GM23248 (cell line): ENCODE measurements around the gene UBE2D1. TPM values are rescaled to one million over a fixed set of nuclear protein-coding genes. Genes with fewer than 3 reads are reported as not detected.

ENCODE experiments used
- DNase-seq: peaks from one replicate; pipeline ENCODE4 v3.0.0-alpha.2; 2015
- H2AFZ ChIP-seq: fragments of 200-600 bp; sonication (generic); 2 replicates; pipeline ENCODE4 v1.6.1; 2016; ENCODE audit warnings: antibody characterized with exemption
- H3F3A ChIP-seq: fragments of 200-600 bp; sonication (generic); 2 replicates; pipeline ENCODE4 v1.6.1; 2016; ENCODE audit warnings: mild to moderate bottlenecking, antibody characterized with exemption, mixed run types; ENCODE audit not compliant: insufficient read depth
- H3K27ac ChIP-seq: fragments of 200-600 bp; sonication (generic); 2 replicates; pipeline ENCODE4 v1.5.1; 2016; ENCODE audit warnings: mild to moderate bottlenecking
- H3K27me3 ChIP-seq: fragments of 200-600 bp; sonication (generic); replicated peaks from 2 replicates; pipeline ENCODE4 v1.6.1; 2016; ENCODE audit warnings: mild to moderate bottlenecking; ENCODE audit not compliant: insufficient read depth
- H3K36me3 ChIP-seq: fragments of 200-600 bp; sonication (generic); 2 replicates; pipeline ENCODE4 v1.6.1; 2016; ENCODE audit warnings: low read depth, mild to moderate bottlenecking
- H3K4me1 ChIP-seq: fragments of 200-600 bp; sonication (generic); 2 replicates; pipeline ENCODE4 v1.6.1; 2016; ENCODE audit warnings: mild to moderate bottlenecking; ENCODE audit not compliant: insufficient read depth
- H3K4me2 ChIP-seq: fragments of 200-600 bp; sonication (generic); one replicate; pipeline ENCODE4 v1.6.1; 2016; ENCODE audit warnings: mild to moderate bottlenecking; ENCODE audit not compliant: unreplicated experiment
- H3K4me3 ChIP-seq: fragments of 200-600 bp; sonication (generic); 2 replicates; pipeline ENCODE4 v1.5.1; 2016; ENCODE audit warnings: mild to moderate bottlenecking
- H3K79me2 ChIP-seq: fragments of 200-600 bp; sonication (generic); 2 replicates; pipeline ENCODE4 v1.6.1; 2016; ENCODE audit warnings: mild to moderate bottlenecking; ENCODE audit not compliant: insufficient read depth
- H3K9ac ChIP-seq: fragments of 200-600 bp; sonication (generic); 2 replicates; pipeline ENCODE4 v1.6.1; 2016; ENCODE audit warnings: mild to moderate bottlenecking
- H3K9me2 ChIP-seq: fragments of 200-600 bp; sonication (generic); 2 replicates; pipeline ENCODE4 v1.6.1; 2016; ENCODE audit warnings: mixed run types, mild to moderate bottlenecking, moderate library complexity; ENCODE audit not compliant: insufficient read depth
- H3K9me3 ChIP-seq: fragments of 200-600 bp; sonication (generic); one replicate; pipeline ENCODE4 v1.6.1; 2017; ENCODE audit warnings: low read depth
- H4K20me1 ChIP-seq: fragments of 200-600 bp; sonication (generic); 2 replicates; pipeline ENCODE4 v1.6.0; 2016; ENCODE audit not compliant: insufficient read depth
- EZH2 ChIP-seq: fragments of 200-600 bp; sonication (generic); IDR thresholded peaks from 2 replicates; pipeline ENCODE4 v1.6.1; 2018; ENCODE audit warnings: antibody characterized with exemption, mild to moderate bottlenecking; ENCODE audit not compliant: insufficient read depth, poor library complexity, severe bottlenecking
- EZH2phosphoT487 ChIP-seq: fragments of 200-600 bp; sonication (generic); IDR thresholded peaks from 2 replicates; pipeline ENCODE4 v1.6.1; 2018; ENCODE audit warnings: antibody characterized with exemption, moderate library complexity, mild to moderate bottlenecking, low read depth; ENCODE audit not compliant: insufficient read depth
- WGBS, 2 experiments: methylation state at CpG; one replicate each; pipeline ENCODE4 v1.1.6; 2015 to 2017; ENCODE audit warnings: low lambda C conversion rate in 2 of 2, low coverage in 1 of 2; ENCODE audit errors: missing lambda C conversion rate in 2 of 2; 5-methylcytosine and 5-hydroxymethylcytosine counted together
- in situ Hi-C: fragments of 300-500 bp; cut with MboI; formaldehyde crosslinking; loops from 2 replicates; pipeline ENCODE4 v1.15.0; 2020
- polyA plus RNA-seq: library from polyadenylated mRNA; unstranded; fragments of >200 nt; fragmentation: Nextera tagmentation; extraction: Ambion mirVana; gene quantifications from 2 replicates; pipeline ENCODE4 v1.2.1, GENCODE V29; 2016
- total RNA-seq: library from RNA; depleted of rRNA; stranded (reverse); fragments of >200 nt; shearing (Covaris generic); gene quantifications from 2 replicates; pipeline ENCODE4 v1.2.3, GENCODE V29; 2014

Gene UBE2D1
- total and polyA plus RNA-seq, 2 experiments from 2014 or later = 17.7 to 31.9 TPM

GRCh38 chr10:58322072-58322834 lies 12.6 kb upstream of the UBE2D1 start:
- no peaks in the 10 kb centered on the region for H3K79me2 ChIP-seq
- TF ChIP-seq EZH2phosphoT487 (no peak), EZH2 (no peak)
- no peaks in the 10 kb centered on the region for H3K4me1 ChIP-seq
- H3K4me2 ChIP-seq = no peak overlapping the region
- no peaks in the 10 kb centered on the region for H3F3A ChIP-seq
- WGBS, 2 experiments = 62 to 66% methylated on average over 3 of the region's 3 CpGs
- H3K27me3 ChIP-seq = no peaks in the 10 kb centered on the region
- H4K20me1 ChIP-seq = no peaks in the 10 kb centered on the region
- no peak overlapping the region for H3K27ac ChIP-seq
- H3K4me3 ChIP-seq = no peak overlapping the region
- no peak overlapping the region for H3K9ac ChIP-seq
- no peaks in the 10 kb centered on the region for H3K36me3 ChIP-seq
- no peak for DNase-seq
- in situ Hi-C loops = no loop called here
- H2AFZ ChIP-seq = peak overlapping the region; percentile 11; the same call in 1 of the 2 replicates
- H3K9me2 ChIP-seq = no peaks in the 10 kb centered on the region
- no peaks in the 10 kb centered on the region for H3K9me3 ChIP-seq

GRCh38 chr10:58322835-58323209 lies 12.0 kb upstream of the UBE2D1 start:
- Histone ChIP-seq H3K36me3 (no peaks in the 10 kb centered on the region), H3K4me1 (no peaks in the 10 kb centered on the region), H3K79me2 (no peaks in the 10 kb centered on the region), H3K4me3 (no peak overlapping the region), H3K9me2 (no peaks in the 10 kb centered on the region), H3K9ac (no peak overlapping the region), H3K4me2 (no peak overlapping the region), H3F3A (no peaks in the 10 kb centered on the region), H3K27ac (no peak overlapping the region), H4K20me1 (no peaks in the 10 kb centered on the region), H3K27me3 (no peaks in the 10 kb centered on the region), H3K9me3 (no peaks in the 10 kb centered on the region), H2AFZ (peak overlapping the region; percentile 11; the same call in 1 of the 2 replicates)
- TF ChIP-seq EZH2phosphoT487 (no peak), EZH2 (no peak)
- no peak for DNase-seq
- 44 to 45% methylated on average over 1 of the region's 1 CpG for WGBS, 2 experiments
- in situ Hi-C loops = no loop called here

GRCh38 chr10:58326967-58327381 lies 7.8 kb upstream of the UBE2D1 start:
- Histone ChIP-seq H3K4me1 (no peaks in the 10 kb centered on the region), H2AFZ (peak overlapping the region; percentile 89), H4K20me1 (no peaks in the 10 kb centered on the region), H3K9ac (peak overlapping the region; percentile 67), H3K27ac (peak overlapping the region; percentile 43), H3K4me3 (peak overlapping the region; percentile 75), H3K9me3 (no peaks in the 10 kb centered on the region), H3F3A (no peaks in the 10 kb centered on the region), H3K9me2 (no peaks in the 10 kb centered on the region), H3K4me2 (peak overlapping the region; percentile 82), H3K27me3 (no peaks in the 10 kb centered on the region), H3K79me2 (no peaks in the 10 kb centered on the region), H3K36me3 (no peaks in the 10 kb centered on the region)
- no peak for TF ChIP-seq EZH2
- in situ Hi-C loops = no loop called here
- peak; percentile 90 for DNase-seq
- 1 to 3% methylated on average over 18 to 22 of the region's 25 CpGs for WGBS, 2 experiments

- H2AFZ ChIP-seq = no peak overlapping the region
These were observed 6.6 kb upstream of the UBE2D1 start for GRCh38 chr10:58328233-58328632.

More at GRCh38 chr10:58328233-58328632, 6.6 kb upstream of the UBE2D1 start:
- Histone ChIP-seq H3K9me3 (no peaks in the 10 kb centered on the region), H3K36me3 (no peaks in the 10 kb centered on the region), H3K4me3 (no peak overlapping the region), H3K4me1 (no peaks in the 10 kb centered on the region), H4K20me1 (no peaks in the 10 kb centered on the region), H3K27ac (no peak overlapping the region), H3K27me3 (no peaks in the 10 kb centered on the region), H3K9ac (no peak overlapping the region), H3K79me2 (no peaks in the 10 kb centered on the region), H3F3A (no peaks in the 10 kb centered on the region), H3K9me2 (no peaks in the 10 kb centered on the region), H3K4me2 (no peak overlapping the region)
- TF ChIP-seq EZH2 = no peak
- TF ChIP-seq EZH2phosphoT487 = no peak
- 100% methylated on average over 1 of the region's 1 CpG for WGBS, 2 experiments
- in situ Hi-C loops = no loop called here
- no peak for DNase-seq
